Measurements from ENCODE around the gene DDX43. TPM values are rescaled to one million over a fixed set of nuclear protein-coding genes. Genes with fewer than 3 reads are reported as not detected.
A peak's percentile ranks its signal among the peaks of the same experiment; 100 is the strongest.

DDX43 gene
- total RNA-seq, 1 experiment from 2014 or later: not detected

- H3K4me1 Mint-ChIP-seq (ENCODE audit: low read depth, unreplicated experiment): no peaks in the 10 kb centered on the region
- H3K4me1 ChIP-seq: no peaks in the 10 kb centered on the region
- no peaks in the 10 kb centered on the region for H3K27me3 ChIP-seq (replicated peaks; ENCODE audit: control insufficient read depth, insufficient read depth, low read length)
- H3K36me3 ChIP-seq (ENCODE audit: control insufficient read depth, insufficient read depth, low read length): no peaks in the 10 kb centered on the region
- H3K27me3 Mint-ChIP-seq (ENCODE audit: insufficient read depth, unreplicated experiment): no peaks in the 10 kb centered on the region
- TF ChIP-seq, protein P1, sequence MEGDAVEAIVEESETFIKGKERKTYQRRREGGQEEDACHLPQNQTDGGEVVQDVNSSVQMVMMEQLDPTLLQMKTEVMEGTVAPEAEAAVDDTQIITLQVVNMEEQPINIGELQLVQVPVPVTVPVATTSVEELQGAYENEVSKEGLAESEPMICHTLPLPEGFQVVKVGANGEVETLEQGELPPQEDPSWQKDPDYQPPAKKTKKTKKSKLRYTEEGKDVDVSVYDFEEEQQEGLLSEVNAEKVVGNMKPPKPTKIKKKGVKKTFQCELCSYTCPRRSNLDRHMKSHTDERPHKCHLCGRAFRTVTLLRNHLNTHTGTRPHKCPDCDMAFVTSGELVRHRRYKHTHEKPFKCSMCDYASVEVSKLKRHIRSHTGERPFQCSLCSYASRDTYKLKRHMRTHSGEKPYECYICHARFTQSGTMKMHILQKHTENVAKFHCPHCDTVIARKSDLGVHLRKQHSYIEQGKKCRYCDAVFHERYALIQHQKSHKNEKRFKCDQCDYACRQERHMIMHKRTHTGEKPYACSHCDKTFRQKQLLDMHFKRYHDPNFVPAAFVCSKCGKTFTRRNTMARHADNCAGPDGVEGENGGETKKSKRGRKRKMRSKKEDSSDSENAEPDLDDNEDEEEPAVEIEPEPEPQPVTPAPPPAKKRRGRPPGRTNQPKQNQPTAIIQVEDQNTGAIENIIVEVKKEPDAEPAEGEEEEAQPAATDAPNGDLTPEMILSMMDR (IDR thresholded peaks at IDR 0.05; ENCODE audit: insufficient read depth in 1 of 2, low read depth in 1 of 2, low read length in 1 of 2, severe bottlenecking in 1 of 2, unreplicated experiment in 1 of 2): no peak
- H3K4me3 Mint-ChIP-seq (ENCODE audit: unreplicated experiment): no peak overlapping the region
- no peak overlapping the region for H3K27ac Mint-ChIP-seq (ENCODE audit: unreplicated experiment)
- intact Hi-C loops (cut with micrococcal nuclease; ENCODE audit: unreplicated experiment): no loop called here
- no peak for DNase-seq
- H3K36me3 Mint-ChIP-seq (ENCODE audit: insufficient read depth, unreplicated experiment): no peaks in the 10 kb centered on the region
- no TSS peak for BruUV-seq (replicated peaks)
- H3K9me3 Mint-ChIP-seq (ENCODE audit: unreplicated experiment): no peaks in the 10 kb centered on the region
- ChIA-PET POLR2A (no interaction called here), CTCF (no interaction called here)
- H3K4me3 ChIP-seq (ENCODE audit: low read depth, low read length): no peak overlapping the region
- no peaks in the 10 kb centered on the region for H3K9me3 ChIP-seq
Measured at GRCh38 chr6:73382462-73383113, 12.0 kb upstream of the DDX43 start.

DNA sequence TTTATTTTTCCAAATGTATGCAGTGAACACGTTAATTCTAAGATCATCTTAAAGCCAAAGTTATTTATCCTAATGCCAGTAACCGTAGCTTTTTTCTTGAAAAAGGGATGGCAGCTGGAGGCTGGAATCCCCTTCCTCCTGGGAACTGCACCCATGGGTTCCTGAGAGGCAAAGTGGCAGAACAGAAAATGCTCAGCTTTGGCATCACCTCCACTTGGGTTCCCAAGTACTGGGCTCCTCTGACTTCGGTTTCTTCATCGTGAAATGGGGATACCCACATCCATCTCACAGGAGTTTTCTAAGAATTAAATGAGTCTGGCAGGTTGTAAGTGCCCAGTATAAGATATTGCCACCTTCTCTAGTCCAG lies 6.2 kb upstream of the DDX43 start:
- Mint-ChIP-seq H3K4me3 (ENCODE audit: unreplicated experiment) (peak overlapping the region; percentile 87), H3K27me3 (ENCODE audit: insufficient read depth, unreplicated experiment) (no peaks in the 10 kb centered on the region), H3K4me1 (ENCODE audit: low read depth, unreplicated experiment) (no peaks in the 10 kb centered on the region), H3K36me3 (ENCODE audit: insufficient read depth, unreplicated experiment) (no peaks in the 10 kb centered on the region), H3K27ac (ENCODE audit: unreplicated experiment) (peak overlapping the region; percentile 90), H3K9me3 (ENCODE audit: unreplicated experiment) (no peaks in the 10 kb centered on the region)
- Histone ChIP-seq H3K4me3 (ENCODE audit: low read depth, low read length) (peak overlapping the region; percentile 63), H3K4me1 (no peaks in the 10 kb centered on the region), H3K27me3 (replicated peaks; ENCODE audit: control insufficient read depth, insufficient read depth, low read length) (no peaks in the 10 kb centered on the region), H3K9me3 (no peaks in the 10 kb centered on the region), H3K36me3 (ENCODE audit: control insufficient read depth, insufficient read depth, low read length) (no peaks in the 10 kb centered on the region)
- intact Hi-C loops (cut with micrococcal nuclease; ENCODE audit: unreplicated experiment): loop anchor here (1.0 to 5.0 kb wide), 3 partner anchors 46 to 103 kb away; no protein-coding TSS in a partner anchor
- TF ChIP-seq, protein P1 (IDR thresholded peaks at IDR 0.05; ENCODE audit: insufficient read depth in 1 of 2, low read depth in 1 of 2, low read length in 1 of 2, severe bottlenecking in 1 of 2, unreplicated experiment in 1 of 2): no peak
- POLR2A ChIA-PET: interaction anchor here (1.9 kb wide), 1 partner anchor 79 kb away, joined by 7 read pairs; no protein-coding TSS in a partner anchor
- CTCF ChIA-PET: interaction anchor here (1.0 to 1.6 kb wide), 7 partner anchors 11 to 103 kb away, joined by 5 to 19 read pairs (median 7); no protein-coding TSS in a partner anchor
- BruUV-seq (replicated peaks): no TSS peak
- DNase-seq: no peak

GRCh38 chr6:73388800-73389512 lies 5.7 kb upstream of the DDX43 start:
- no peaks in the 10 kb centered on the region for H3K36me3 Mint-ChIP-seq (ENCODE audit: insufficient read depth, unreplicated experiment)
- peak overlapping the region; percentile 63 for H3K4me3 ChIP-seq (ENCODE audit: low read depth, low read length)
- TF ChIP-seq, protein P1 (IDR thresholded peaks at IDR 0.05; ENCODE audit: insufficient read depth in 1 of 2, low read depth in 1 of 2, low read length in 1 of 2, severe bottlenecking in 1 of 2, unreplicated experiment in 1 of 2): peak; percentile 79 to 81
- no peaks in the 10 kb centered on the region for H3K9me3 Mint-ChIP-seq (ENCODE audit: unreplicated experiment)
- DNase-seq: peak; percentile 80 to 85
- H3K4me1 Mint-ChIP-seq (ENCODE audit: low read depth, unreplicated experiment): no peaks in the 10 kb centered on the region
- no peaks in the 10 kb centered on the region for H3K4me1 ChIP-seq
- peak overlapping the region; percentile 87 for H3K4me3 Mint-ChIP-seq (ENCODE audit: unreplicated experiment)
- peak overlapping the region; percentile 90 for H3K27ac Mint-ChIP-seq (ENCODE audit: unreplicated experiment)
- no peaks in the 10 kb centered on the region for H3K27me3 Mint-ChIP-seq (ENCODE audit: insufficient read depth, unreplicated experiment)
- ChIA-PET POLR2A (interaction anchor here (0.5 to 1.9 kb wide), 2 partner anchors 74 to 80 kb away, joined by 7 to 9 read pairs; no protein-coding TSS in a partner anchor), CTCF (interaction anchor here (0.6 to 1.6 kb wide), 11 partner anchors 11 to 165 kb away, joined by 3 to 19 read pairs (median 6); no protein-coding TSS in a partner anchor)
- H3K27me3 ChIP-seq (replicated peaks; ENCODE audit: control insufficient read depth, insufficient read depth, low read length): no peaks in the 10 kb centered on the region
- intact Hi-C loops (cut with micrococcal nuclease; ENCODE audit: unreplicated experiment): loop anchor here (1.0 to 5.0 kb wide), 3 partner anchors 47 to 104 kb away; no protein-coding TSS in a partner anchor
- TSS peak; percentile 98 for BruUV-seq (replicated peaks)
- no peaks in the 10 kb centered on the region for H3K36me3 ChIP-seq (ENCODE audit: control insufficient read depth, insufficient read depth, low read length)
- H3K9me3 ChIP-seq: no peaks in the 10 kb centered on the region

All from Caco-2 (cell line).